ENCODE results near the gene WTIP. TPM values are rescaled to one million over a fixed set of nuclear protein-coding genes. Genes with fewer than 3 reads are reported as not detected.
"Not testable (repeated sequence)": the region's sequence is repeated elsewhere in the genome, so short reads cannot be mapped to it uniquely, and the experiment has no call there.

Gene WTIP
- total RNA-seq, 1 experiment from 2014 or later = 10.1 TPM

DNA sequence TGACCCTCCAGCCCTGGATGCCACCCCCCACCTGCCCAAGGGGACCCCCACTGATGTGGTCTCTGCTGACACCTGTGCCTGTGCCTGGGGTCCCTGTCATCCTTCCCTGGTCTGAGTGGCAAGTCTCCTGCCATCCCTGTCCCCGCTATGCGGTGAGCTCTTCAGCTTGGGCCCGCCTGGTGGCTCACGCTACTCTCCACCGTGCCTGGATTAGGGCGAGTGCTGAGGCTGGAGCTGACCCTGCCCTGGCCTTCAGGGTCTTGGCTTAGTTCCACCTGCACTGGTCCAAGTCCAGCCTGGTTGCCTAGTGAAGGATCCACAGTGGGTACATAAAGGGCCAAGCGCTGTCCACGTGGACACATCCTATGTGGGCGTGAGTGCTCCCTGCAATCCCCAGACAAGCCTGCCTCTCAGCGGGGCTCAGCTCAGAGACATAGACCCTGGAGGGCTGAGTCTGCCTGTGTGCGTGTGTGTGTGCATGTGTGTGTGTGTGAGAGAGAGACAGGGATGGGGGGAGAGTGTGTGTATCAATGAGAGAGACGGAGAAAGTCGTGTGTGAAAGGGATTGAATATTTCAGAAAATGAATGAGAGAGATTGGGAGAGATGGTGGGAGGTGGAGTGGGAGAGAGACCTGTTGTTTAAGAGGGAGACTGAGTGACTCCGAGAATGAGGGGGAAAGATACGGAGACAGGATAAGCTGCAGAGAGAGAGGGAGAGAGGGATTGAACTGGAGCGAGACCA, 22.1 kb downstream of the WTIP start:
- DNase-seq (ENCODE audit: low read depth) = no peak

- DNase-seq (ENCODE audit: low read depth) = no peak
Observed at GRCh38 chr19:34504273-34504808, 22.8 kb downstream of the WTIP start.

DNA sequence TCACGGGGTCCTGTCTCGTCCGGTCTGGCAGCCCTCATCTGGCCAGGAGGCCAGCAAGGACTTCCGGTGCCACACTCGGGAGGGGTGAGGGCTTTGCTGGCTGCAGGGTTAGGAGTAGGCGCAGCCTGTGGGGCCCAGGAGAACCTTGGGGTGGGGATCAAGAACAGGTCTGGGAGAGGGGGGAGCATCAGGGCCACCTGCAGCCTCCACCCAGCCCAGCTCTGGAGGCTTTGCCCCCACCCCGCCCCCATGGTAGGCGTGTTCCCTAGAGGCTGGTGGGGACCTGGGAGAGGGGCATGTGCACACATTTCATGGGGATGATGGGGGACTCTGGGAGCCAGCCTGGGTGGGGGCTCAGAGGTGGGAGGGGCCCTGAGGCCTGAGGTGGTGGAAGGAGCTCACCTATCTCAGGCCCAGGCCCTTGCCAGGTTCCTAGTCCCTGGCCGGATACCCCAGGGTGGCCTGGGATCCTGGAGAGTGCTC, 23.3 kb downstream of the WTIP start:
- DNase-seq (ENCODE audit: low read depth) = no peak

DNA sequence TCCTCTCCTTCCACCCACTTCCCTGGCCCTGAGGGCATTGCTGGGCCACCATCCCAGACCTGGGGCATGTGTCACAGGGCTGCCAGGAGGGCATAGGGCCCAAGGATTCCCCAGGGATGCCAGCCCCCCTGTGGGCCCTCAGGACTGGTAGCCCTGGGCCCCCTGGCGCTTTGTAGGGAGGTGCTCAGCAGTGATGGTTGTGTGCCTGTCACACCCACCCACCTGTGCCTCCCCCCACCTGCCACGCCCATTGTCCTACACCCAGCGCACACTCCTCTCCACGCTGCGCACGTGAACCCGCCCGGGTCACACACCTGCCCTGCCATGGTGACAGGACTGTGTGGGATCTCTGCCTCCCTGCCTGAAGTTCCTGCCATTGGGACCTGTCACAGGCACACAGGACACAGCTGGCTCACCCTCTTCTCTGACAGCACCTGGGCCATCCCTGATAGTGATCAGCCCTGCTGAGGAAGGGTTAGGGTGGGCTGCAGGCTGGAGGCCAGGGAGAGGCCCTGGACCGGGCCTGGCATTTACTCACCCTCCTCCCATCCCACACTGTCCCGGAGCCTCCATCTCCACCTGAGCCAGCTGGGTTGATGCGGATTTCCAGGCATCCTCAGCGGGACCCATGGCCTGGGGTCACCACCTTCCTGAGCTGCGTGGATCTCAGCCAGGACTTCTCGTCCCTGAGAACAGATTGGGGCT, 23.9 kb downstream of the WTIP start:
- no peak for DNase-seq (ENCODE audit: low read depth)

- DNase-seq (ENCODE audit: low read depth) = no peak
Observed at GRCh38 chr19:34506026-34506370, 24.4 kb downstream of the WTIP start.

DNA sequence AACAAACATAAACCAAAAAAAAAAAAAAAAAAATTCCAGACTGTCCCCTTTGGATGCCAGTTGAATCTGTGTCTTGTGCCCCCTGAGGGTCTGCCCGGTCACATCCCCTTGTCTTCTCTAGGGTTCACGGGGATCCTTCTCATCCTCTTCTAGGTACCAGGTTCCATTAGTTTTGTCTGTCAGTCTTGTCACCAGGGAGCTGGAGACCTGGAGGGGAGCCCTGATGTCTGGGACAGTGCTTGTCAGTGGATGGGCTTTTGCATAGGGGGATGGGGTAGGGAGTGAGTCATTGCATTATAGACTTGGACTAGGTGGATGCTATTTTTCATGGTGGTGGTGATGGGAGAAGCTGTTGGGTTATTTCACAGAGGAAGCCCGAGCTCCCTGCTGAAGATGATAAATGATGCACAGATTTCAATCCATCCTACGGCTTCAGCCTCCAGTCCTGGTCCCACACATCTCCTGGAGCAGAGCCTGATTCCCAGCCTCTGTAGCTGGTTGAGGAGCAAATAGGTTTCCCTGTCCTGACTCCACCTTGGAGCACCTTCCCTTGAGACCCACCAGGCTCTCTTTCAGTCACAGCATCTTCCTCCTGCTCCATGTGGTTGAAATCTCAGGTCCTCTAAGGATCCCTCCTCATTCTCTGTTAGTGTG, 26.0 kb downstream of the WTIP start:
- DNase-seq (ENCODE audit: low read depth) = no peak

DNA sequence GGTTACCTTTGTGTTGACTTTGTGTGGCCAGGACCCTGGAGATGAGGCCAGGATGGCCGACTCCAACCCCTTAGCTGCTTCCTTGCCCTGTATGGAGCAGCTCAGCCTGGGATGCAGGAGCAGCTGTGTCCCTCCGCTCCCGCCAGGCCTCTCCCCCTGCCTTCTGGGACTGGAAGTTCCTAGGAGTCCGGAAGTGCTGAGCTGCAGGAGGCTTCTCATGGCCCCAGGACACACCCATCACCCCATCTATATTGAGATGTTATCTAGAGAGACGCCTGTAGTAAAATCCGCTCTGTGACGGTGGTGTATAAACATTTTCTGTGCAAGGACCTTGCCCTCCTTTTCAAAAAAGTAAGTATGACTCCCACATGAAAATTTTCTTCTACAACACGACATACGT, 27.0 kb downstream of the WTIP start:
- DNase-seq (ENCODE audit: low read depth) = peak; percentile 18

- DNase-seq (ENCODE audit: low read depth) = not testable (repeated sequence)
Observed at GRCh38 chr19:34510904-34511303, 29.3 kb downstream of the WTIP start.

- DNase-seq (ENCODE audit: low read depth) = no peak
Observed at GRCh38 chr19:34512254-34512822, 30.8 kb downstream of the WTIP start.

DNA sequence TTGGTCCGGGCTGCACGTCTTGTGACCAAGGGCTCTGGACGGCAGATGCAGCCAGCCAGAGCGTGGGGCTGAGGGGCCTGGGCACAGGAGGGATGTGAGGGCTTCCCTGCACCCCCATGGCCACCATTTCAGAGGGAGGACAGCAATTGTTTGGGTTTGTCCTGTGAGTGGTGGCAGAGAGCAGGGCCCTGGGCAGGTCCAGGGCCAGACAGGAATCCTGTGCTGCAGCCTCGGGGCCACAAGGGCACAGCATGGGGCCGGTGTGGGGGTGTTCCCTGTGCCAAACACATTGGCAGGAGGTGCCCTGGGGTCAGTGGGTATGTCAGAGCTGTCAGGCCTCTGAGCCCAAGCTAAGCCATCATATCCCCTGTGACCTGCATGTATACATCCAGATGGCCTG, 32.2 kb downstream of the WTIP start:
- DNase-seq (ENCODE audit: low read depth) = no peak

DNA sequence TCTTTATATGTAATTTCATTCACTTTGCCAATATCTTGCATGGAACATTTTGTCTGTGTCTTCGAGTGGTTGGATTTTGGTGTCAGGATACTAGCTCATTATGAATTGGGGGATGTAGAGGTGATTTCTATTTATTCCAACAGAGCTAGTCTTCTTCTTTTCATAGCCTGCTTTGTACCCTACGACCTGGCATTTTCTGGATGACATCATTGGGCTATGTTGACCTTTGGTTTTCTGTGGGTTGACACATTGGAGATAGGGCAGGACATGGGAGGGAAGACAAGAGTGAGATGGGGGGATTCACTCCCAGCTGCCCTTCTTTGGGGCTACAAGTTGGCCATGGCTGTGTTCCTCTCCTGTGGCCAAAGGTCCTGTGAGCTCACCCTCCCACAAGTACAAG, 38.0 kb downstream of the WTIP start:
- DNase-seq (ENCODE audit: low read depth) = no peak

DNA sequence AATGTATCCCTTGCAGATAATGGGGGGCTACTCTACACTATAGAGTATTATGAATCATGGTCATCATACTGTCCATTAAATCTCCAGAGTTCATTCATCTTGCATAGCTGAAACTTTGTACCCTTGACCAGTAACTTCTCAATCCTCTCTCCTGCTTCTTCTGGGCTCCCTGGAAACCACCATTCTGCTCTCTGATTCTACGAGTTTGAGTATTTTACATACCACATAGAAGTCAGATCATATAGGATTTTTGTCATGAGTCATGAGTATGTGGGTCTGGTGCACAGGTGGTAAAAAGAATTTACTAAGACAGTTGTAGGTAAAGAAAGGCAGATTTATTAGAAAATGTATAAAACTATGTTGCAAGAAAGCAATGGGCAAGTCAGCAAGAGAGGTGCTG, 41.9 kb downstream of the WTIP start:
- DNase-seq (ENCODE audit: low read depth) = no peak

- DNase-seq (ENCODE audit: low read depth) = no peak
Observed at GRCh38 chr19:34525001-34525400, 43.4 kb downstream of the WTIP start.

- DNase-seq (ENCODE audit: low read depth) = no peak
Observed at GRCh38 chr19:34534206-34534605, 52.6 kb downstream of the WTIP start.

GRCh38 chr19:34539396-34539795, 57.8 kb downstream of the WTIP start:
- DNase-seq (ENCODE audit: low read depth) = no peak

DNA sequence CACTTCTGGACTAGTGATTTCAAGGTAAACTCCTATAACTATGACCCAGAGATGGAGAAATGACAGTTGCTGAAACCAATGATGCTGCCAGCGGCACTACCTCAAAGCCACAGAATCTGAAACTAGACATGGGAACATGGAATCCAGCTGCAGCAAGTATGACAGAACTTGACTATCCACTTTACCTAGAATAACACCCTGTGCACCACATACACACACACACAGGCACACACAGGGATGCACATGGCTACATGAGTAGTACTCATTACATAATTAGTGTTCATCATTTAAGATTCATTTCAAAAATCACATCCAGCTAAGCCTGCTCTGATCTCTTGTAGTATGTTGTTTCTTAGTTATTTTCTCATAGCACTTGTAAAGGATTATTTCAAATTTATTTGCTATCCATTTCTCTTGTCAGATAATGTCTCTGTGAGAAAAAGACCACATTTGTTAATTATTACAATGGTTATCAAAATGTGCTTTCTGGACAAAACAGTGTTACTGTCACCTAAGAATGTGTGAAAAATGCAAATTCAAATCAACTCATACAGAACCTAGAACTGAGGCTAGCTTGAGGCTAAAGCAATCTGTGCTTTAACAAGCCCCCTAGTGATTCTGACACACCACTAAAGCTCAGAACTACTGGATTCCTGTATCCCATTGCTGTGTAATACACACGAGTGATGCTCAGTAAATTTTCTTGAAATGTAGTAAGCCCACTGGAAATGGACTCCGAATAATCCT, 59.4 kb downstream of the WTIP start:
- DNase-seq (ENCODE audit: low read depth) = no peak

DNA sequence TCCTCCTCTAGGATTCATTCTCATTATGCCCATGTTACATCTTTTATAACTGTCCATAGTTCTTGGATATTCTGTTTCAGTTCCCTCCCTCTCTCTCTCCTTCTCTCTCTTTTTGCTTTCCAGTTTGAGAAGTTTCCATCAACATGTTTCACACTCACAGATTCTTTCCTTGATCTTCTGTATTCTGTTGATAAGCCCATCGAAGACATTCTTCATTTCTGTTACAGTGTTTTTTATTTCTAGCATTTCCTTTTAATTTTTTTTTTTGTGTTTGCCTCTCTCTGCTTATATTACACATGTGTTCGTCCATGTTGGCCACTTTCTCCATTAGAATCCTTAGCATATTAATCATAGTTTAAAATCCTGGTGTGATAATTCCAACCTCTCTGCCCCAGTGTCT, 68.3 kb downstream of the WTIP start:
- DNase-seq (ENCODE audit: low read depth) = no peak

DNA sequence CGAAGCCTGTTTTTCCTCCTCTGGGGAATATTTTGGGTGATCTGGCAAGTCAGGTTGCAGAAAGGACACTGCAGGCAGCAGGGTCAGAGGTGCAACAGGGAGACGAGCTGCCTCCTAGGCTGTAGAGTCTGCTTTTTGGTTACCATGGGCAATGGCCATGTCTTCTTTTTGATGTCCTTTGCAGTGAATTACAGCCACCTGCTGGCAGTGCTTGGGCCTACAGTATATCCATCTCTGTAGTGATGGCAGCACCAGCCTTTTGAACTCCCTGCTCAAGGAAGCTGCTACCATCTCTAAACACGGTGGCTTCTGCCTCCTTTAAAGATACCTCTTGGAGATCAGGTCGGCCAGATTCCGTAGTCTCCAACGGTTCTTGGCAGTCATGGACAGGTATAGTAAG, 73.9 kb downstream of the WTIP start:
- DNase-seq (ENCODE audit: low read depth) = peak; percentile 17

- DNase-seq (ENCODE audit: low read depth) = peak; percentile 6
Observed at GRCh38 chr19:34556488-34556887, 74.9 kb downstream of the WTIP start.

DNA sequence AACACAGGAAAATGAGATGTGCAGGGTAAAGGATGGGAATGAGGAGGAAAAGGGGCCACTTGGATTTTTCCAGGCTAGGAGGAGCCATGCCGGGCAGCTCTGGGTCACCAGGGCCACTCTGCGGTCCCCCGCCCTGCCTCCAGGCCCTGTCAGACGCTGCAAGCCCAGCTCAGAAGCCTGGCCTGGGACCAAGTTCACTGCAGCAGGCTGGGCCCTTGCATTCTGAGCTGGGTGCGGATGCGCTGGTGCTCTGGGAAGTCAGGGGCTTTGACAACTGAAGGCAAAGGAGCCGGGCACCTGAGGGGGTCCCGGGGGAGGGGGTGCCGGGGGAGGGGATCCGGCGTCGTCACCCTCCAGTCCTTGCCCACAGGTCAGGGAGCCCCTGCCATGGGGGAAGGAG, 77.5 kb downstream of the WTIP start:
- DNase-seq (ENCODE audit: low read depth) = no peak

DNA sequence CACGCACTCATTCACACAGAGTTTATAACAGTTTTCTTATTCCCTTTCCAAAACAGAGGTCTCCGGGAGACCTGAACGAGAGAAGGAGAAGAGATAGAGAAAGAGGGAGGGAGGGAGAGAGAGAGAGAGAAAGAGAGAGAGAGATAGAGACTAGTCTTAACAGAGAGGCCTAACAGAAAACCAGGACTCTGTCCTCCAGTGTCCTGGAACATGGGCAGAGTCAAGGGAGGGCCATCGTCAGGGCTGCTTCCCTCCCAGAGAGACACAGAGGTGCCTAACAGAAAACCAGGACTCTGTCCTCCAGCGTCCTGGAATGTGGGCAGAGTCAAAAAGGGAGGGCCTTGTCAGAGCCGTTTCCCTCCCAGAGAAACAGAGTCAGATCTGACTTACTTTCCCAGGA, 78.7 kb downstream of the WTIP start:
- DNase-seq (ENCODE audit: low read depth) = no peak

All from M059J (cell line).